AG04450 (cell line): ENCODE measurements around the gene PET100. TPM values are rescaled to one million over a fixed set of nuclear protein-coding genes. Genes with fewer than 3 reads are reported as not detected.

Source experiments
- CTCF ChIA-PET: fragments of 300-600, 350-600 bp; formaldehyde crosslinking; extraction: SDS; loops from one replicate; lab custom pipeline; 2022; ENCODE audit warnings: antibody characterized with exemption, inconsistent platforms; lab: Charles Lee
- POLR2A ChIA-PET: fragments of 350-600 bp; formaldehyde crosslinking; extraction: SDS; loops from one replicate; lab custom pipeline; 2021; ENCODE audit warnings: antibody characterized with exemption, inconsistent platforms; lab: Yijun Ruan, JAX
- DNase-seq: peaks from one replicate; pipeline ENCODE4 v3.0.0-alpha.2; 2011; ENCODE audit warnings: low read depth, low spot score
- H3K27ac ChIP-seq: one replicate; pipeline ENCODE4 v1.5.1; 2012; ENCODE audit warnings: low read depth, low read length, control low read depth
- H3K27me3 ChIP-seq: one replicate; pipeline ENCODE4 v1.6.0; 2012; ENCODE audit warnings: low read length; ENCODE audit not compliant: control insufficient read depth, insufficient read depth
- H3K4me3 ChIP-seq: 2 replicates; pipeline ENCODE4 v1.5.1; 2011; ENCODE audit warnings: mild to moderate bottlenecking, low read depth, low read length, control low read depth
- H3K9me3 ChIP-seq: 2 replicates; pipeline ENCODE4 v1.5.1; 2012; ENCODE audit warnings: low read length; ENCODE audit not compliant: control insufficient read depth, insufficient read depth
- polyA plus RNA-seq: library from polyadenylated mRNA; depleted of rRNA; stranded (reverse); fragments of >200 nt; gene quantifications from 2 replicates; pipeline ENCODE4 v1.2.3, GENCODE V29; 2011
- TF ChIP-seq, protein P1 (sequence below): IDR thresholded peaks from 2 replicates; pipeline ENCODE4 v1.5.1; 2011; ENCODE audit warnings: low read depth, low read length, control low read depth, inconsistent platforms

Gene PET100
- polyA plus RNA-seq, 1 experiment: 46.7 TPM

DNA sequence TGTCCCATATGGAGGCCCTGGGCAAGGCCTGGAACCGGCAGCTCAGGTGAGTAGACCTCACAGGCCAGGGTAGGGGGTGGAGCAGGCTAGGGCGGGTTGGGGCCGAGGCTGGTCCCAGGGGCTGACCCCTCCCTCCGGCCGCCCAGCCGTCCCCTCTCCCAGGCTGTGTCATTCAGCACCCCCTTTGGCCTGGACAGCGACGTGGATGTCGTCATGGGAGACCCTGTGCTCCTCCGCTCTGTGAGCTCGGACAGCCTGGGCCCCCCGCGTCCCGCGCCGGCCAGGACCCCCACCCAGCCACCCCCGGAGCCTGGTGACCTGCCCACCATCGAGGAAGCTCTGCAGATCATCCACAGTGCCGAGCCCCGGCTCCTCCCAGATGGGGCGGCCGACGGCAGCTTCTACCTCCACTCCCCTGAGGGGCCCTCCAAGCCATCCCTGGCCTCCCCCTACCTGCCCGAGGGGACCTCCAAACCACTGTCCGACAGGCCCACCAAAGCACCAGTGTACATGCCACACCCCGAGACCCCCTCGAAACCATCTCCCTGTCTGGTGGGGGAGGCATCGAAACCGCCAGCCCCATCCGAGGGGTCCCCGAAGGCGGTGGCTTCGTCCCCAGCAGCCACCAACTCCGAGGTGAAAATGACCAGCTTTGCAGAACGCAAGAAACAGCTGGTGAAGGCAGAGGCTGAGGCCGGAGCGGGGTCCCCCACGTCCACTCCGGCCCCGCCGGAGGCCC is 17.9 kb upstream of the PET100 start:
- H3K27ac ChIP-seq: no peak overlapping the region
- no peak for DNase-seq
- no peaks in the 10 kb centered on the region; the same call in 1 of the 2 replicates for H3K9me3 ChIP-seq
- ChIA-PET POLR2A (no interaction called here), CTCF (interaction anchor here (0.7 kb wide), 1 partner anchor 152 kb away, joined by 4 read pairs; no protein-coding TSS in a partner anchor)
- no peaks in the 10 kb centered on the region for H3K27me3 ChIP-seq
- TF ChIP-seq, protein P1, sequence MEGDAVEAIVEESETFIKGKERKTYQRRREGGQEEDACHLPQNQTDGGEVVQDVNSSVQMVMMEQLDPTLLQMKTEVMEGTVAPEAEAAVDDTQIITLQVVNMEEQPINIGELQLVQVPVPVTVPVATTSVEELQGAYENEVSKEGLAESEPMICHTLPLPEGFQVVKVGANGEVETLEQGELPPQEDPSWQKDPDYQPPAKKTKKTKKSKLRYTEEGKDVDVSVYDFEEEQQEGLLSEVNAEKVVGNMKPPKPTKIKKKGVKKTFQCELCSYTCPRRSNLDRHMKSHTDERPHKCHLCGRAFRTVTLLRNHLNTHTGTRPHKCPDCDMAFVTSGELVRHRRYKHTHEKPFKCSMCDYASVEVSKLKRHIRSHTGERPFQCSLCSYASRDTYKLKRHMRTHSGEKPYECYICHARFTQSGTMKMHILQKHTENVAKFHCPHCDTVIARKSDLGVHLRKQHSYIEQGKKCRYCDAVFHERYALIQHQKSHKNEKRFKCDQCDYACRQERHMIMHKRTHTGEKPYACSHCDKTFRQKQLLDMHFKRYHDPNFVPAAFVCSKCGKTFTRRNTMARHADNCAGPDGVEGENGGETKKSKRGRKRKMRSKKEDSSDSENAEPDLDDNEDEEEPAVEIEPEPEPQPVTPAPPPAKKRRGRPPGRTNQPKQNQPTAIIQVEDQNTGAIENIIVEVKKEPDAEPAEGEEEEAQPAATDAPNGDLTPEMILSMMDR: no peak
- H3K4me3 ChIP-seq: no peak overlapping the region

- ChIA-PET CTCF (interaction anchor here (0.7 kb wide), 1 partner anchor 151 kb away, joined by 4 read pairs; no protein-coding TSS in a partner anchor), POLR2A (no interaction called here)
- Histone ChIP-seq H3K27me3 (no peaks in the 10 kb centered on the region), H3K27ac (no peak overlapping the region), H3K9me3 (no peaks in the 10 kb centered on the region; the same call in 1 of the 2 replicates), H3K4me3 (no peak overlapping the region)
- DNase-seq: no peak
- TF ChIP-seq, protein P1: no peak
These were observed 17.0 kb upstream of the PET100 start for GRCh38 chr19:7612282-7613274.

- CTCF ChIA-PET: no interaction called here
- POLR2A ChIA-PET: no interaction called here
- DNase-seq: no peak
These were observed 14.5 kb upstream of the PET100 start for GRCh38 chr19:7614859-7615741.

DNA sequence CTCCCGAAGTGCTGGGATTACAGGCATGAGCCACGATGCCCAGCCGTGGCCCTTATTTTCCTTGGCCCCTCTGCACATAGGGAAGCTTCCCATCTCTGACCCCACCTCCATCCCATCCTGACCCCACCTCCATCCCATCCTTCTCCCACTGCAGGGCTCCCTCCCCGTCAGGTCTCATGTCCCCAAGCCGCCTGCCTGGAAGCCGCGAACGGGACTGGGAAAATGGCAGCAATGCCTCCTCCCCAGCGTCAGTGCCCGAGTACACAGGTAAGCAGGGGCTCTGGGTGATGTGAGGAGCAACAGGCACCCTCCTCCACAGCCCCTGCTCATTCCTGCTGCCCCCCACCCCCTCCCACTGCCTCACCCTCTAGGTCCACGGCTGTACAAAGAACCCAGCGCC is 12.4 kb upstream of the PET100 start:
- Histone ChIP-seq H3K4me3 (no peak overlapping the region), H3K27ac (no peak overlapping the region), H3K9me3 (no peaks in the 10 kb centered on the region; the same call in 1 of the 2 replicates), H3K27me3 (no peaks in the 10 kb centered on the region)
- ChIA-PET POLR2A (interaction anchor here (0.6 kb wide), 1 partner anchor 12 kb away, joined by 3 read pairs; no protein-coding TSS in a partner anchor), CTCF (no interaction called here)
- DNase-seq: no peak
- TF ChIP-seq, protein P1: no peak

More at GRCh38 chr19:7614859-7615741, 14.5 kb upstream of the PET100 start:
- H3K4me3 ChIP-seq: no peak overlapping the region
- no peak overlapping the region for H3K27ac ChIP-seq
- TF ChIP-seq, protein P1: no peak
- H3K27me3 ChIP-seq: no peaks in the 10 kb centered on the region
- no peaks in the 10 kb centered on the region; the same call in 1 of the 2 replicates for H3K9me3 ChIP-seq
